HG02571 (cell line): ENCODE data around the gene THSD4.

Experiments
- ATAC-seq: cut with Tn5 transposase; IDR thresholded peaks from one replicate; pipeline ENCODE4 v1.9.1; 2021; ENCODE audit warnings: mild to moderate bottlenecking, moderate library complexity; ENCODE audit not compliant: unreplicated experiment

THSD4 gene

DNA sequence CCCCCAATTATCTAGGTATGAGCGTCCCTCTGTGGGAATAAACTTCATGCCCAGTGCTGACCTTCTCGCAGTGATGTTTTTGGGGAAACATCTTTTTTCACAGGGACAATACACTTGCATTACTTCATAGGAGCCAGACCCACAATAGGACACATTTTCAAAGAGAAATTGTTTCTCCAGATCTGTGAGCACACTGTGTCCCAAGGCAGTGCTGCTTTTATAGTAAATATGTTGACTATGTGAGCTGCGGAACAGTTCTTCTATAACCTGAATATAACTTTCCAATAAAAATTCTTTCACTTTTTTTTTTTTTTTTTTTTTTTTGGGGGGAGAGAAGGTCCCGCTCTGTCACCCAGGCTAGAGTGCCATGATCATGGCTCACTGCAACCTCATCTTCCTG, 17.4 kb upstream of the THSD4 start:
- no peak for ATAC-seq

GRCh38 chr15:71098920-71099319, 16.4 kb upstream of the THSD4 start:
- no peak for ATAC-seq

- no peak for ATAC-seq
Observed at GRCh38 chr15:71103102-71103676, 12.1 kb upstream of the THSD4 start.

DNA sequence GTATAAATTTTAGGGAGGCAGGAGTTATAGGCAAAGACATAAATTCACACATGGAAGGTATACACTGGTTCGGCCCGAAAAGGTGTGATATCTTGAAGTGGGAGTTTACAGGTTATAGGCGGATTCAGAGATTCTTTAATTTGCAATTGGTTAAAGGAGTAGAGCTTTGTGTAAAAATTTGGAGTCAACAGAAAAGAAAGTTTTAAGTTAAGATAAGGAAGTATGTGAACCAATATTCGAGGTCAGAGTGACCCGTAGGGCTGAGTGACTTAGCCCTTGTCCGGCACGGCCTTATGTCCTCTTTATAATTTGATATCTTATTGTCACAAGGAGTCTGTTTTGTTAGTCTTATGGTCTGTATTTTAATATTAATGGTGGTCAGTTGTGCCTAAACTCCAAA, 10.6 kb upstream of the THSD4 start:
- no peak for ATAC-seq

GRCh38 chr15:71105444-71105843, 9.8 kb upstream of the THSD4 start:
- no peak for ATAC-seq

GRCh38 chr15:71106802-71107500, 8.3 kb upstream of the THSD4 start:
- no peak for ATAC-seq

GRCh38 chr15:71107501-71107815, 7.8 kb upstream of the THSD4 start:
- no peak for ATAC-seq

DNA sequence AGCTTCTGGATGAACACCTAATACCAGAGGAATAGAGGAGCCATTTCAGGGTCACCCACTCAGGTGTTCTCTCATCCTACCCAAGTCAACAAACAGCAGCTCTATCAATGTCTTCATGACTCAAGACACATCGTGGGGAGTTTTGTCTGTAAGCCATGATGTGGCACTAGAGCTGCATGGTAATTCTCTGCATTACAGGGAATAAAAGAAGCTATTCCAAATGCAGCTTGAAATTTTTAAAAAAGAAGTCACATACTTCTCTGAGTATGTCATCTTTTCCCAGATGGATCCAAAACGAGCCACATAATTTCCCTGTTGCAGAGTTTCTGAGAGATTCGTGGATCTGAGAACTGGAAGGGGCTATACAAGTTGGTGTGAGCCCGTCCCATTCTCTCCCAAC, 6.1 kb upstream of the THSD4 start:
- no peak for ATAC-seq

GRCh38 chr15:71109905-71110304, 5.4 kb upstream of the THSD4 start:
- ATAC-seq, result no peak

DNA sequence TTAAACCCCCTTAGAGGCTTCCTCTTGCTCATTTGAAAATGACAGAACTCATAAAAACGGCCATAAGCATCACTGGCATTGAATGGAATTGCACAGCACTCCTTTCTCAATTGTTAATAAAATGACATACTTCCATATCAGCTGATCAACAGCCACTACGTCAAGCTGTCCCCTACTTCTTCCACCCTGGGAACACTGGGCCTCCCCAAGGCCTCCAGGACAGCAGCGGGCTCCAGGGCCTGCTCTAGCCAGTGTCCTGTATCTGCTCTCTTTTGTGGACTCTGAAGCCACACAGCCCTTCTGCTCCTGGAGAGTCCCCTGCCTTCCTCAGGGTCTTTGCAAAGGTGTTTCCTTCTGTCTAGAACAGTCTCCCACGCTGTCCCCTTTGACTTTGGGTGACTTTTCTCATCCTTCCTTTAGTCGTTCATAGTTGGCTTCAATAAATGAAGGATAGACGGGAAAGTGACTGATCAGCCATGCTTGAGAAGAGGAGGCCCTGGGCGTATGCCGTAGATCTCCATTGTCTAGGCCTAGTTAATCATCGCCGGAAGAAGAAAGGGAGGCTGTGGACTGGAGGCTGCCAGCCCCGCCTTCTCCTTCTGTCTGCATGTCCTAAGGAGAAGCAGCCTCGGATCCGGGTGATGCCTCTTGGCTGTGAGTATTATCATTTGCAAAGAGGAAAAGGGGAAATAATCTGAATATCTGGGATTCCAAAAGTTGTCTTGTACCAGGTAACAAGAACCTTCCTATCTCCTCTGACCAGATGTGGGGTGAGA, 4.7 kb upstream of the THSD4 start:
- ATAC-seq, result no peak

GRCh38 chr15:71111181-71111565, 4.1 kb upstream of the THSD4 start:
- no peak for ATAC-seq

DNA sequence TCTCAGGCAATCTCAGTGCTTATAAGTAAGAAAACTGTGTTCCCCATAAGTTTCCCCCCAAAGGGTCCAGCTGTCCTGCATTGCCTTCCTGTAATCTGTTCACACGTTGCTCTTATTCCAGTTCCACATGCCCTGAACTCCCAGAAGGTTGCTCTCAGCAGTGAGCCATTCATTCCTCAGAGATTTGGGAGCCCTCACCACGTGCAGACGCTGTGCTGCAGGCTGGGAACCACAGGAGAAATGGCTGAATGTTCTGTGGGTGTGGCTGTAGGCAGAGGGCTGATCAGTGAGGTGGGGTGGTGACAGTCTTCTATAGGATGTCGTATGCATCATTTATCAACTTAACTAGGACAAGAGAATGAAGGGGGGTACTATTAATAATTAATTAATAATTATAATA, 3.3 kb upstream of the THSD4 start:
- ATAC-seq, result no peak

- ATAC-seq, result no peak
Observed at GRCh38 chr15:71112429-71112828, 2.8 kb upstream of the THSD4 start.

- ATAC-seq, result no peak
Observed at GRCh38 chr15:71114066-71114680, 1.1 kb upstream of the THSD4 start.

GRCh38 chr15:71115567-71116351, 488 bp downstream of the THSD4 start:
- peak; percentile 38 for ATAC-seq

DNA sequence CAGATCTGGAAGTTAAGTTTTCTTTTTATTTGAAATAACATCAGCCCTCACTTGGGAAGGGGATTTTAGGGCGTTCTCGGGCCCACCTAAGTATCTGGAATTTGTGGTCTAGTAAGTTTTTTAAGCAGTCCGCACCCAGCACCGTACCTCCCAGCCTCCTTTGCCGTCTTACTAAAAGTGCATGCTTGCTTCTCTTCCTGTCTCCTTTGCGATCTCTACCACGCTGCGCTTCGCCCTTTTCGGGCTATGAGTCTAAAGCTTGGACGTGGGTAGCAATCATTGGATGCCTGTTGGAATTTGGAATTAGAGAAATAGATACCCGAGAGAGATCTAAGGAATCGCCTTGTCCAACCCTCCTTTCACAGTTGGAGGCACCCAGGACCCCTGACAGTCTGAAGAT, 1.1 kb downstream of the THSD4 start:
- ATAC-seq, result no peak

DNA sequence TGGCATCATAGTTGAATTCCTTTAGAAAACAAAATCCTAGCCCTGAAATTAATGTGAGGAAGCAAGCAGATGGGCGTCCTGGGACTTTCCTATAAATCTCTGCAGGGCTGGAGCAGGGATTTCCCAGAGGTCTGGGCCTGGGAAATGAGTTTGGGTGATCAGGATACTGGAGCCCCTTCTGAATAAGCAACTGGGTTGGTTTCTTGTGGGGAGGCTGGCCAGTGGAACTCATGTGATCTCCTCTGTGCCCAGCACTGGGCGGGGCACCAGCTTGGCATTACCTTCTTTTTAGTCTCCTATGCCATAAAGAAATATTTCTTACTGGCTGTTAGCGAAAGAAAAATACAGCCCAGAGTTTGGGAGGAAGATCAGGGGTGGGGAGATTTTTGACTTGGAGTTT, 1.7 kb downstream of the THSD4 start:
- no peak for ATAC-seq

DNA sequence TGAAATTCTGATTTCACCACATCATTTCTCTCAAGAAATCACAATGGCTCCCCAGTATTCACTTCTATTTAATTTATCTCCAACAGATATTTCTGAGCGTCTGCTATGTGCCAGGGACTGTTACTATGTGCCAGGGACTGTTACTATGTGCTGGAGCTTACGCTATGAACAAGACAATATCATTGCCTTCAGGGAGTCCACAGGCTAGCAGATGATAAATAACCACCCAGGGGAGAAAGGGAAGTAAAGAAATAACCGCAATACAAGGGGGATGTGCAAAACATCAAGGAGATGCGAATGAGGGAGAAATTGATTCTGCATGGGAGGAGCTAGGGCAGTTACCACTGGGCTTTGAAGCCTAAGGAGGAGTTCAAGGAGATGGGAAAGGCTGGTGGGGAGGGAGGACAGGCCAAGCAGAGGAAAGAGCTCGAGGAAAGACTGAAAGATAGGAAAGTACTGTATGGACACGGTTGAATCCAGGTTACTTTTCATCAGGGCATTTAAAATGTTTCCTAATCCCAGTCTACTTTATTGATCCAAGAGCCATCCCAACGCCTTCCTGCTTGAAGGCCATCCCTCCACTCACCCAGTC, 2.5 kb downstream of the THSD4 start:
- ATAC-seq, result no peak

DNA sequence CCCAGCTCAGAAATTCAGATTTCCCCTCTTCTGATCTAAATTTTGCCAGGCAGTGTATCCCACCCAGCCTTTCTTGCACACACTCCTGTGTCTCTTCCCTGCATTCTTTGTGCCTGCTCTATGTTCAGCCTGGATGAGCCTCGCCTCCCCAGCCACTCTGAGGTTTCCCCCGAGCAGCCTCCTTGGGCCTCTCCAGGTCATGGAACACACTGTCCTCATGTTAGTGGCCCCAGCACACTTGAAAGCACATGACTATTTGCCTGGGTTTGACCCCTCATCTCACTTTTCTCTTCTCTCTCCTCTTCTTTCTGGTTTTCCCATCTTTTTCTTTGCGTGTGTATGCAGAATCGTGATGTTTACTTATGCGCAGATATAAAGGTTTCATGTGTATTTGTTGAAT, 3.1 kb downstream of the THSD4 start:
- ATAC-seq, result no peak

DNA sequence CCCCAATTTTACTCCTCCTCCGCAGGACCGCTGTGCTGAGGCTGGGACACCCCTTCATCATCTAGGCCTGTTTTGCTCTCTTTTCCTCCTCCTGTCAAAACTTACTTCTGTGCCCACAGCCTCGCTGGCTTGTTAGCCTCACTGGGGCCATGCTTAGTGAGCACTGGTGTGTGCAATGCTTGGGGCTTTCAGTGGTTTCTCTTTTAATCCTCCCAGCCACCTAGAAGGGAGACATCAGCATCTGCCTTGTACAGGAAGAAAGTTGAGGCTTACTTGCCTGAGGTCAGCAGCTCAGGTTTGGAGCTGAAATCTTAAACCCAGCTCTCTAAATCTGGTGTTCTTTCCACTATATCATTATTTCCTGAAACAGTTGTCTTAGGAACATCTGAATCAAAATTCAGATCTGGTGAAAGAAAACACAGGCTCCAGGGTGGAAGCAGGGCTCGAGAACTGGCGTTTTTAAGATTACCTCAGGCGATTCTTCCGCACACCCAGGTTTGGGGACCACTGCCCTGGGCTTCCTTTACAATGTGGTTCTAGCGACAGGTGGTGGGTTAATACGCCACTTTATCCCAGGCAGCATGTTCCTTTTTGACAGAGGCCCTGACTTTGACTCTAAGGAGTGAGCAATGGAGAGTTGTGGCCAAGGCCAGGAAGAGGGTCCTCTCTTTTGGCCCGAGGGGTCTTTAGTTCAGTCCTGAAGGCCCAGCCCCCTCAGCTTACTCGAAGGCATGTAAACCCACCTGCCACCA, 3.8 kb downstream of the THSD4 start:
- ATAC-seq, result no peak
